ENCODE results near the gene AFG3L2. TPM values are rescaled to one million over a fixed set of nuclear protein-coding genes. Genes with fewer than 3 reads are reported as not detected.

The AFG3L2 gene
- total and polyA plus RNA-seq, 2 of the 8 experiments (the other 6 are each of a cell fraction or from before 2014, with no cell fraction given), result 29.7 to 84.8 TPM

GRCh38 chr18:12308386-12309100 lies 68.5 kb downstream of the AFG3L2 start (continued):
- TF ChIP-seq ZNF274 (IDR thresholded peaks at IDR 0.05; ENCODE audit: borderline replicate concordance, extremely low read depth, low read length) (no peak), RXRA (IDR thresholded peaks at IDR 0.05; ENCODE audit: insufficient read depth, low read depth, low read length) (no peak), HDAC2 (IDR thresholded peaks at IDR 0.05; ENCODE audit: borderline replicate concordance in 1 of 2, low read depth in 2 of 2, low read length in 2 of 2) (peak; percentile 37 to 42; a peak in 1 of 4 replicates), SRF (IDR thresholded peaks at IDR 0.05; ENCODE audit: low read depth, low read length) (no peak), EP300 (IDR thresholded peaks at IDR 0.05; ENCODE audit: borderline replicate concordance in 1 of 2, low read depth in 2 of 2, low read length in 2 of 2) (no peak), CHD7 (IDR thresholded peaks at IDR 0.05; ENCODE audit: insufficient replicate concordance, low read length) (no peak), BCL11A (IDR thresholded peaks at IDR 0.05; ENCODE audit: low read depth in 2 of 2, low read length in 2 of 2) (no peak)

All from H1 (cell line).